Pancreas (tissue), 10 donors: ENCODE data around the gene DMXL2. TPM values are rescaled to one million over a fixed set of nuclear protein-coding genes. Genes with fewer than 3 reads are reported as not detected.
"Not testable (repeated sequence)": the region's sequence is repeated elsewhere in the genome, so short reads cannot be mapped to it uniquely, and the experiment has no call there.

Experiments
- ATAC-seq, 4 donors: fragments of 200-7000 bp; cut with Tn5 transposase; one replicate each; pipeline versions ENCODE4 v1.8.0 to v1.9.1; 2020; ENCODE audit warnings: mild to moderate bottlenecking in 4 of 4, moderate library complexity in 4 of 4
- DNase-seq, 6 donors: peaks; one replicate each; pipeline ENCODE4 v3.0.0-alpha.2; 2020
- FAIRE-seq: peaks from 2 replicates; lab custom pipeline; 2012; peaks lifted over from hg19 to GRCh38; lab: Jason Lieb, UNC
- H3K27ac ChIP-seq, 4 donors: fragments of 200-600 bp; sonication (generic); 1 replicate in 3 of 4; 2 replicates in 1 of 4; pipeline versions ENCODE4 v1.5.0 to v1.8.0; 2020
- H3K27me3 ChIP-seq, 4 donors: fragments of 200-600 bp; one replicate each; pipeline ENCODE4 v1.8.0; 2021
- H3K36me3 ChIP-seq, 3 donors: fragments of 200-600 bp; sonication (generic) in 1 of 3; one replicate each; pipeline versions ENCODE4 v1.5.0 to v1.8.0; 2020 to 2021
- H3K4me1 ChIP-seq, 3 donors: fragments of 200-600 bp; one replicate each; pipeline ENCODE4 v1.8.0; 2021
- H3K4me3 ChIP-seq, 4 donors: fragments of 200-600 bp; sonication (generic) in 2 of 4; one replicate each; pipeline versions ENCODE4 v1.5.0 to v1.8.0; 2020 to 2021
- H3K9me3 ChIP-seq, 4 donors: fragments of 200-600 bp; one replicate each; pipeline ENCODE4 v1.8.0; 2021
- WGBS, 2 donors: extraction: QIAGEN DNeasy Blood & Tissue Kit; methylation state at CpG; one replicate each; pipeline ENCODE4 v1.1.7; 2013; 5-methylcytosine and 5-hydroxymethylcytosine counted together
- intact Hi-C, 3 donors: fragments of 100-400 bp; cut with DNase I; formaldehyde crosslinking; loops; one replicate each; pipeline versions ENCODE4 v1.11.1 to v1.14.2; 2022
- polyA plus RNA-seq, 2 donors: library from polyadenylated mRNA; stranded (reverse); fragments of 200-250 nt; gene quantifications; one replicate each; pipeline ENCODE4 v1.2.3, GENCODE V29; 2013
- total RNA-seq, 6 donors: library from RNA; stranded (reverse); fragmentation: NEBNext Ultra II Directional in 4 of 6; extraction: Animal tissue kit (Norgen Biotek cat#: 25700) in 4 of 6; gene quantifications; one replicate each; pipeline versions ENCODE4 v1.2.1 to v1.2.4, GENCODE V29; 2021 to 2023
- TF ChIP-seq, protein P1 (sequence below), 4 donors: fragments of 200-600 bp; sonication (generic) in 3 of 4; IDR thresholded peaks; one replicate each; pipeline versions ENCODE4 v1.5.0 to v1.8.0; 2021; ENCODE audit warnings: antibody characterized with exemption in 4 of 4
- donor health status: healthy with polysubstance abuse.
- donor health status: DM: no; HTN: no; CAD: no; lungs with moderate emphysema.
- donor health status: DM: no; HTN: no; CAD: no.
- donor health status: control.
- donor health status: control.
- donor health status: Bipolar disorder and iron deficiency.
- donor health status: DM: yes; HTN: yes; CAD: no.
- donor health status: DM: no; HTN: no; CAD: no.
- donor health status: DM: no; HTN: no; CAD: no.
- donor health status: DM: yes; HTN: yes; CAD: no.

Gene DMXL2
- total and polyA plus RNA-seq, 8 donors: 6.6 to 31.8 (median 12.1) TPM

DNA sequence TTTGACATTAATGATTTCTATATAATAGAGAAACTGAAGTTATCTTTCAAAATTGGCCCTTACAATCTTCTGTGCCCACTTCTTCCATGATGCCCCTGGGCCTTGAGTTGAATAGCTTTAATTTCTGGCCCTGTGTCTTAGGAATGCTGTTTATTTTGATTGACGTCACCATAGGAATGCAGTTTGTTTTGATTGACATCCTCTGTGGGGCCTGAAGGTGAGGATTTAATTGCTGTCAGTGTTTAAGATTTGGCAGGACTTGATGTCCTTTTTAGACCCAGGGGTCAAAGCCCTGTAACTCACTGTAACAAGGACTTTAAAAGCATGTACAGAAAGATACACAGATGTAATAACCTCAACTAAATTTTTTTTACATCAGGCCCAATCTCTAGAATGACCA, 197.8 kb downstream of the DMXL2 start:
- FAIRE-seq (no peak), ATAC-seq (no peak), DNase-seq (no peak)
- Histone ChIP-seq H3K4me3 (no peak overlapping the region), H3K27ac (no peak overlapping the region), H3K4me1 (no peaks in the 10 kb centered on the region), H3K36me3 (no peaks in the 10 kb centered on the region), H3K27me3 (no peaks in the 10 kb centered on the region), H3K9me3 (no peaks in the 10 kb centered on the region)
- TF ChIP-seq, protein P1, sequence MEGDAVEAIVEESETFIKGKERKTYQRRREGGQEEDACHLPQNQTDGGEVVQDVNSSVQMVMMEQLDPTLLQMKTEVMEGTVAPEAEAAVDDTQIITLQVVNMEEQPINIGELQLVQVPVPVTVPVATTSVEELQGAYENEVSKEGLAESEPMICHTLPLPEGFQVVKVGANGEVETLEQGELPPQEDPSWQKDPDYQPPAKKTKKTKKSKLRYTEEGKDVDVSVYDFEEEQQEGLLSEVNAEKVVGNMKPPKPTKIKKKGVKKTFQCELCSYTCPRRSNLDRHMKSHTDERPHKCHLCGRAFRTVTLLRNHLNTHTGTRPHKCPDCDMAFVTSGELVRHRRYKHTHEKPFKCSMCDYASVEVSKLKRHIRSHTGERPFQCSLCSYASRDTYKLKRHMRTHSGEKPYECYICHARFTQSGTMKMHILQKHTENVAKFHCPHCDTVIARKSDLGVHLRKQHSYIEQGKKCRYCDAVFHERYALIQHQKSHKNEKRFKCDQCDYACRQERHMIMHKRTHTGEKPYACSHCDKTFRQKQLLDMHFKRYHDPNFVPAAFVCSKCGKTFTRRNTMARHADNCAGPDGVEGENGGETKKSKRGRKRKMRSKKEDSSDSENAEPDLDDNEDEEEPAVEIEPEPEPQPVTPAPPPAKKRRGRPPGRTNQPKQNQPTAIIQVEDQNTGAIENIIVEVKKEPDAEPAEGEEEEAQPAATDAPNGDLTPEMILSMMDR (IDR thresholded peaks at IDR 0.05): no peak
- intact Hi-C loops: no loop called here
- 76 to 89% methylated on average over 1 of the region's 1 CpG for WGBS, 2 donors

DNA sequence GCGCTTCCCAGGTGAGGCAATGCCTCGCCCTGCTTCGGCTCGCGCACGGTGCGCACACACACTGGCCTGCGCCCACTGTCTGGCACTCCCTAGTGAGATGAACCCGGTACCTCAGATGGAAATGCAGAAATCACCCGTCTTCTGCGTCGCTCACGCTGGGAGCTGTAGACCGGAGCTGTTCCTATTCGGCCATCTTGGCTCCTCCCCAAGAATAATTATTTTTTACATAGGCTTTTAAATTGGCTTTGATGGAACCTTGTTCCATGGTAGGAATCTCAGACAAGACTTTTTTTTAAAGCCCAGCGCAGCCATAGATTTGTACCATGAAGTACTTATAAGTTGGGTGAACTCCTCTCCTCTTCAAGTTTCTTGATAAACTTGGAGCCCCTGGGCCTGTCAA, 199.5 kb downstream of the DMXL2 start:
- H3K27me3 ChIP-seq, FAIRE-seq, H3K4me1 ChIP-seq, H3K27ac ChIP-seq, H3K36me3 ChIP-seq, intact Hi-C loops, H3K4me3 ChIP-seq, ATAC-seq, H3K9me3 ChIP-seq, DNase-seq: not testable (repeated sequence)
- WGBS, 2 donors: 94 to 98% methylated on average over 6 to 7 of the region's 16 CpGs

DNA sequence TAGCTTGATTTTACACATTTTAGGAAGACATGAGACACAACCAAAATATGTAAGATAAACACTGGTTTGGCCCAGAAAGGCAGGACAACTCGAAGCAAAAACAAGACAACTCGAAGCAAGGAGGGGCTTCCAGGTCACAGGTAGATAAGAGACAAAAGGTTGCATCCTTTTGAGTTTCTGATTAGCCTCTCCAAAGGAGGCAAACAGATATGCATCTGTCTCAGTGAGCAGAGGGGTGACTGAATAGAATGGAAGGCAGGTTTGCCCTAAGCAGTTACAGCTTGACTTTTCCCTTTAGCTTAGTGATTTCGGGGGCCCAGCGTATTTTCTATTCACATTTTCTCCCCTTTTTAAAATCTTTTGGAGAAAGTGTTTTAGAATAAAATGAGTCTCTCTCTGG, 206.4 kb downstream of the DMXL2 start:
- intact Hi-C loops: no loop called here
- H3K9me3 ChIP-seq: no peaks in the 10 kb centered on the region
- H3K36me3 ChIP-seq: no peaks in the 10 kb centered on the region
- TF ChIP-seq, protein P1 (IDR thresholded peaks at IDR 0.05): no peak
- no peaks in the 10 kb centered on the region for H3K27me3 ChIP-seq
- no peak for DNase-seq
- H3K27ac ChIP-seq: no peak overlapping the region
- ATAC-seq: no peak
- no peak overlapping the region for H3K4me3 ChIP-seq
- WGBS, 2 donors: 54 to 55% methylated on average over 4 of the region's 4 CpGs
- no peaks in the 10 kb centered on the region for H3K4me1 ChIP-seq
- FAIRE-seq: no peak

DNA sequence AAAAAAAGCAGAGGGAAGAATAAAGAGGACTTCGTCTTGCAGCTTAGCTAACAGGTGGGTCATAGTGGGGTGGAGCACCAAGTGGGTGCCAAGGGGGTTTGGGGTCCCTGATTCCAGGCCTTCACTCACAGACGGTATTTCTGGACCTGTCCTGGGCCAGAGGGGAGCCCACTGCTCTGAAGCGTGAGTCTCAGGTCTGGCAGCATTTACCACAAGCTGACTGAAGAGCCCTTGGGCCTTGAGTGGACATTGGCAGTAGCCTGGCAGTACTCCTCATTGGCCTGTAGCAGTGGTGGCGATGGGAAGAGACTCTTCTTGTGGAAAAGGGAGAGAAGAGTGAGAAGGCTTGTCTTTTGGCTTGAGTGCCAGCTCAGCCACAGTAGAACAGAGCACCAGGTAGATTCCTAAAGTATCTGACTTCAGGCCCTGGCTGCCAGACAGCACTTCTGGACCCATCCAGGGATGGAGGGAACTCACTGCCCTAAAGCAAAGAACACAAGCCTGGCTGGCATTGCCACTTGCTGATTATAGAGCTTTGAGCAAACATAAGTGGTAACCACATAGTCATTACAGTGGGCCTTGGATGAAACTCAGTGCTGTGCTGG, 208.2 kb downstream of the DMXL2 start:
- intact Hi-C loops: no loop called here
- ATAC-seq (no peak), DNase-seq (no peak), FAIRE-seq (no peak)
- no peak overlapping the region for H3K4me3 ChIP-seq
- H3K27me3 ChIP-seq: no peaks in the 10 kb centered on the region
- H3K36me3 ChIP-seq: no peaks in the 10 kb centered on the region
- H3K9me3 ChIP-seq: no peaks in the 10 kb centered on the region
- H3K4me1 ChIP-seq: no peaks in the 10 kb centered on the region
- no peak overlapping the region for H3K27ac ChIP-seq
- TF ChIP-seq, protein P1 (IDR thresholded peaks at IDR 0.05): no peak
- WGBS, 2 donors: 91 to 92% methylated on average over 4 of the region's 4 CpGs

DNA sequence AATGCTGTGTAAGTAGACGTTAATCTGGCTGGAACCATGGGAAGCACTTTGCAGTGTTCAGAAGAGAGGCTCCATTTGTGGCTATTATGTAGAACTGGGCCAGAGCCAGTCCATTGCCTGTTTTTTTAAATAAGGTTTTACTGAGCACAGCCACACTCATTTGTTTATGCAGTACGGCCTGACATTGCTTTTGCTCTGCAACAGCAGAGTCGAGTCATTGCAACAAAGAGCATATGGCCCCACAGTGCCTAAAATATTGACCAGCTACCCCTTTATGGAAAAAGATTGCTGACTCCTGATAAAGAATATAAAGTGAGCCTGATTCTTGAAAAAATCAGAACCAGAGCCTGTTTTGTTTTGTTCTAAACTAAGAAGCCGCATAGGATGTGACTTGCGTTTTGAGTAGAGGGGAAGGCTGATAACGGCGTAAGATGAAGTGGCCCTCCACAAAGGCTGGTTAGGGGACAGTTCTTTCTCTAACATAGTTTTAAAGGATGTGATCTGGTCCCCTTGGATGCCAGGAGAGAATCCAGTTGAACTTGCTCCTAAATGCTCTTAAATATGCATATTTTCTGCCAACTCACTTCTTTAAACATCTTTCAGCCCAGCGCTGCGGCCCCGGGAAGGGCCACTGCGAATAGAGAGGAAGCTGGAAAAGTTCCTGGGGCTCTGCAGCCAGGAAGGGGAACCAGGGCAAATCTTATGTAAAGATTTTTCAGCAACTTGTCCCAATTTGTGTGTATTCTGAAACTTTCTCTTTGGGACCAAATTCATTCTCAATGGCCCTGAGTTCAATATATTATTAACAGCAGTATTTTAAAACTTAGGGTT, 216.7 kb downstream of the DMXL2 start:
- TF ChIP-seq, protein P1 (IDR thresholded peaks at IDR 0.05): no peak
- no peaks in the 10 kb centered on the region for H3K27me3 ChIP-seq
- H3K4me1 ChIP-seq: no peaks in the 10 kb centered on the region
- FAIRE-seq (no peak), DNase-seq (no peak), ATAC-seq (no peak)
- H3K27ac ChIP-seq: no peak overlapping the region
- intact Hi-C loops: no loop called here
- WGBS, 2 donors: 65 to 73% methylated on average over 11 of the region's 11 CpGs
- no peaks in the 10 kb centered on the region for H3K36me3 ChIP-seq
- H3K4me3 ChIP-seq: no peak overlapping the region
- H3K9me3 ChIP-seq: no peaks in the 10 kb centered on the region
